ENCODE data around the gene VPS36.
"Not testable (repeated sequence)": the region's sequence is repeated elsewhere in the genome, so short reads cannot be mapped to it uniquely, and the experiment has no call there.

The VPS36 gene

DNA sequence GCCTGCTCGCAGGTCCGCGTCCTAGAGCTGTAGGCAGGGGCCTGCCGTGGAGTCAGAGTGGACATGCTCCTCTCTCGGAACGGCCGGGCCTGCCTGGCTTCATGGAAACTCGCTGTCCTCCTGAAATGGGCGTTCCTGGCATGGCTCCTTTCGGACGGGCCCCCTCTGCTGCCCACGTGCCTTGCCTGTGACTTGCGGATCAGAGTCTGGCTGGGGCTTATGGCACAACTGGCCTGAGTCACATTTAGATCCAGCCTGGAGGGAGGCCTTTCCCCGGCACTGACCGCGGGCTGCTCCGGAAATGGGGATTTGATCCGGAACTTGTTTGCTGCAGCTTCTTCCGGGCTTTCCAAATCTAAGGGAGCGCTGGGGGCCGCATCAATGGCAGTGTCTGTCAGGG, 72.5 kb downstream of the VPS36 start:
- H3K27me3 ChIP-seq: no peaks in the 10 kb centered on the region
- no peak overlapping the region for H3K27ac ChIP-seq
- no peak overlapping the region for H3K4me2 ChIP-seq
- H3K9ac ChIP-seq: no peak overlapping the region
- TF ChIP-seq Cebpa-rat (IDR thresholded peaks at IDR 0.05): no peak
- peaks cover 0 to 20% (median 9%) of the 10 kb centered on the region in 11 experiments; a peak in 10 of 22 replicates for H3K36me3 ChIP-seq
- peaks cover 0 to 4% (median 0%) of the 10 kb centered on the region in 11 experiments; a peak in 1 of 22 replicates for H3K9me3 ChIP-seq (replicated peaks in 1 of 11)
- no peaks in the 10 kb centered on the region for H3K4me1 ChIP-seq
- no peak overlapping the region for H3K4me3 ChIP-seq
- no peaks in the 10 kb centered on the region for H4K20me1 ChIP-seq

GRCh38 chr13:52374873-52375411, 75.5 kb downstream of the VPS36 start:
- Histone ChIP-seq H3K9ac (no peak overlapping the region), H3K27ac (no peak overlapping the region), H3K36me3 (peaks cover 0 to 20% (median 9%) of the 10 kb centered on the region in 11 experiments; a peak in 10 of 22 replicates), H4K20me1 (no peaks in the 10 kb centered on the region), H3K9me3 (replicated peaks in 1 of 11) (no peaks in the 10 kb centered on the region), H3K4me2 (no peak overlapping the region), H3K27me3 (no peaks in the 10 kb centered on the region), H3K4me1 (no peaks in the 10 kb centered on the region), H3K4me3 (no peak overlapping the region)
- no peak for TF ChIP-seq Cebpa-rat (IDR thresholded peaks at IDR 0.05)

DNA sequence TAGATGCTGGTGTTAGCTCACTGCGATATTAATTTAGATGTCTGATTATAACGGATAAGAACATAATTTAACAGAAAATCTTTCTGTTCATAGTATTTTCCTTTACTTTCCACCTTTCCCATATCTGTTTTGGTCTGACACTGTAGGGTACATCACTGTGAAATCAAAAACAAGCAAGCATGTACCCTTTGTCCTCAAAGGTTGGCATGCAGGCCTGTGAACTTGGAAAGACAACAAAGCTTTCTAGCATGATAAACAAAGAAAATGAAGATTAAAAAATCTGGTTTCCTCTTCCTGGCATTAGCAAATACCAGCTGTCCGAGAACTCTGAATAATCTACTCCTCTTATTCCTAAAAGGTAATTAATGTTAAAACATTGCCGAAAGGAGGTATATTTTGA, 76.0 kb downstream of the VPS36 start:
- no peak overlapping the region for H3K4me2 ChIP-seq
- peaks cover 0 to 19% (median 9%) of the 10 kb centered on the region in 11 experiments; a peak in 10 of 22 replicates for H3K36me3 ChIP-seq
- no peak overlapping the region for H3K4me3 ChIP-seq
- H3K4me1 ChIP-seq: no peaks in the 10 kb centered on the region
- H3K27ac ChIP-seq: no peak overlapping the region
- no peaks in the 10 kb centered on the region for H3K27me3 ChIP-seq
- TF ChIP-seq Cebpa-rat (IDR thresholded peaks at IDR 0.05): no peak
- no peaks in the 10 kb centered on the region for H4K20me1 ChIP-seq
- no peaks in the 10 kb centered on the region for H3K9me3 ChIP-seq (replicated peaks in 1 of 11)
- H3K9ac ChIP-seq: no peak overlapping the region

DNA sequence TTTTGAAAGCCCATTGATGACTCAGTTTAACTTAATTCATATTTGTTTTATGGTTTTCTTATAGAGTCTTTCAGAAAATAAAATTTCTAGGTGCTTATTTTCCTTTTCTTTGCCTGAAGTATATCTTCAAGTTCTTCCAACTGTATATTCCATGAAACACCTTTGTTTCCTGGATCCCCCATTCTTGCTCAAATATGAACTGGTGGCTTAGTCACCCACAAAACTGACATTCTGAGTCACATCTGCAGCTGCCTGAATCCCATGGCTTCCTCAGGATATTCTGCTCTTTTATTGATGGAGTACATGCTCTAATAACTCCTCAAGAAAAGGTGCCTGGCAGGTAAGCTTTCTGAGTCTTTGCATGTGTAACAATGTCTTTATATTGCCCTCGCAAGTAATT, 77.2 kb downstream of the VPS36 start:
- not testable (repeated sequence) for H3K9me3 ChIP-seq (replicated peaks in 1 of 11); H3K4me2 ChIP-seq; H4K20me1 ChIP-seq; H3K27ac ChIP-seq; H3K27me3 ChIP-seq; H3K36me3 ChIP-seq; H3K4me1 ChIP-seq; H3K9ac ChIP-seq; H3K4me3 ChIP-seq

DNA sequence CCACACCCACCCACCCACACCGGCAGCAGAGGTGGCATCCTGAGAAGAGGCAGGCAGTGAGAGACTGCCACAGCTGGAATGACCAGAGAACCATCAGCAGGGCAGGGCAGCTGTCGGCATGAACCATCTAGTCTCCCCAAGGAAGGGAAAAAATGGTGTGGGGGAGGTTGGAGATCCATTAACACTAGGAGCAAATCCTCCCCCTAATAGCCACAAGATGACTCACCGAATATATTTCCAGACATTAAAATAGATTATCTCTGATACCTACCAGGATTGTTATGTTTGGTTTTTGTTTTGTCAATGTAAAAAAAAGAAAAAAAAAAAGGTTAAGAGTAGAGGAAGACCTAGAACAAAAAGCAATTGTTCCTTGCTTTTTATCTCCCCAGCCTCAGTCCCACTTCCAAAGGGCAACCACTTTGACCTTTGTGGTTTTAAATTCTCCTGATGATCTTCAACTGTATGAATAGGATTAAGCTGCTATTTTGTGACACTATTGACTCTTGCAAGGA, 78.6 kb downstream of the VPS36 start:
- Histone ChIP-seq H4K20me1 (no peaks in the 10 kb centered on the region), H3K9me3 (replicated peaks in 1 of 11) (no peaks in the 10 kb centered on the region), H3K9ac (no peak overlapping the region), H3K4me2 (no peak overlapping the region), H3K4me3 (no peak overlapping the region), H3K27ac (no peak overlapping the region), H3K4me1 (no peaks in the 10 kb centered on the region), H3K27me3 (no peaks in the 10 kb centered on the region), H3K36me3 (no peaks in the 10 kb centered on the region)
- TF ChIP-seq Cebpa-rat (IDR thresholded peaks at IDR 0.05): no peak

GRCh38 chr13:52366291-52366690, 84.1 kb downstream of the VPS36 start:
- H4K20me1 ChIP-seq: no peaks in the 10 kb centered on the region
- H3K4me2 ChIP-seq: no peak overlapping the region
- no peak overlapping the region for H3K27ac ChIP-seq
- H3K4me1 ChIP-seq: no peaks in the 10 kb centered on the region
- no peaks in the 10 kb centered on the region for H3K36me3 ChIP-seq
- TF ChIP-seq Cebpa-rat (IDR thresholded peaks at IDR 0.05): no peak
- H3K9me3 ChIP-seq (replicated peaks in 1 of 11): no peaks in the 10 kb centered on the region
- no peak overlapping the region for H3K4me3 ChIP-seq
- no peak overlapping the region for H3K9ac ChIP-seq
- H3K27me3 ChIP-seq: no peaks in the 10 kb centered on the region

All from BLaER1 treated with 17β-estradiol and CSF1 and Interleukin-3, amounts not matched to agents 10 nM and 100 nM (cell line).